Osteocyte (in vitro differentiated cells): ENCODE measurements around the gene CSMD2. TPM values are rescaled to one million over a fixed set of nuclear protein-coding genes. Genes with fewer than 3 reads are reported as not detected.

Experiments
- DNase-seq: peaks from one replicate; pipeline ENCODE4 v3.0.0; 2021; ENCODE audit warnings: mixed read lengths; ENCODE audit not compliant: unreplicated experiment; ENCODE audit errors: extremely low spot score
- H3K27ac Mint-ChIP-seq: one replicate; pipeline ENCODE4 v1.8.0; 2021; ENCODE audit warnings: mild to moderate bottlenecking, mixed read lengths; ENCODE audit not compliant: unreplicated experiment
- H3K27me3 Mint-ChIP-seq: one replicate; pipeline ENCODE4 v1.8.0; 2021; ENCODE audit warnings: mixed read lengths; ENCODE audit not compliant: unreplicated experiment
- H3K36me3 Mint-ChIP-seq: one replicate; pipeline ENCODE4 v1.8.0; 2021; ENCODE audit warnings: mixed read lengths; ENCODE audit not compliant: unreplicated experiment
- H3K4me1 Mint-ChIP-seq: one replicate; pipeline ENCODE4 v1.8.0; 2021; ENCODE audit warnings: mixed read lengths; ENCODE audit not compliant: unreplicated experiment
- H3K4me3 Mint-ChIP-seq: one replicate; pipeline ENCODE4 v1.8.0; 2021; ENCODE audit warnings: mild to moderate bottlenecking, moderate library complexity, mixed read lengths; ENCODE audit not compliant: unreplicated experiment
- H3K9me3 Mint-ChIP-seq: one replicate; pipeline ENCODE4 v1.8.0; 2021; ENCODE audit warnings: mixed read lengths; ENCODE audit not compliant: unreplicated experiment
- CTCF ChIP-seq: fragments of 200-600 bp; sonication (generic); IDR thresholded peaks from 2 replicates; pipeline ENCODE4 v1.5.0; 2021; ENCODE audit warnings: antibody characterized with exemption, mild to moderate bottlenecking, moderate library complexity
- total RNA-seq: library from RNA; stranded (reverse); gene quantifications from 2 replicates; pipeline ENCODE4 v1.2.1, GENCODE V29; 2021

Gene CSMD2
- total RNA-seq, 1 donor from 2014 or later, result not detected

- Mint-ChIP-seq H3K27me3 (no peaks in the 10 kb centered on the region), H3K4me1 (no peaks in the 10 kb centered on the region), H3K36me3 (no peaks in the 10 kb centered on the region), H3K27ac (no peak overlapping the region), H3K4me3 (no peak overlapping the region), H3K9me3 (peaks cover 9% of the 10 kb centered on the region)
- TF ChIP-seq CTCF, result no peak
- no peak for DNase-seq
These were observed 193.9 kb downstream of the CSMD2 start for GRCh38 chr1:33971018-33971710.

GRCh38 chr1:33970148-33970825 lies 194.7 kb downstream of the CSMD2 start:
- no peak overlapping the region for H3K4me3 Mint-ChIP-seq
- no peaks in the 10 kb centered on the region for H3K27me3 Mint-ChIP-seq
- no peak for DNase-seq
- no peak for TF ChIP-seq CTCF
- H3K4me1 Mint-ChIP-seq, result no peaks in the 10 kb centered on the region
- peaks cover 9% of the 10 kb centered on the region for H3K9me3 Mint-ChIP-seq
- H3K27ac Mint-ChIP-seq, result no peak overlapping the region
- no peaks in the 10 kb centered on the region for H3K36me3 Mint-ChIP-seq

DNA sequence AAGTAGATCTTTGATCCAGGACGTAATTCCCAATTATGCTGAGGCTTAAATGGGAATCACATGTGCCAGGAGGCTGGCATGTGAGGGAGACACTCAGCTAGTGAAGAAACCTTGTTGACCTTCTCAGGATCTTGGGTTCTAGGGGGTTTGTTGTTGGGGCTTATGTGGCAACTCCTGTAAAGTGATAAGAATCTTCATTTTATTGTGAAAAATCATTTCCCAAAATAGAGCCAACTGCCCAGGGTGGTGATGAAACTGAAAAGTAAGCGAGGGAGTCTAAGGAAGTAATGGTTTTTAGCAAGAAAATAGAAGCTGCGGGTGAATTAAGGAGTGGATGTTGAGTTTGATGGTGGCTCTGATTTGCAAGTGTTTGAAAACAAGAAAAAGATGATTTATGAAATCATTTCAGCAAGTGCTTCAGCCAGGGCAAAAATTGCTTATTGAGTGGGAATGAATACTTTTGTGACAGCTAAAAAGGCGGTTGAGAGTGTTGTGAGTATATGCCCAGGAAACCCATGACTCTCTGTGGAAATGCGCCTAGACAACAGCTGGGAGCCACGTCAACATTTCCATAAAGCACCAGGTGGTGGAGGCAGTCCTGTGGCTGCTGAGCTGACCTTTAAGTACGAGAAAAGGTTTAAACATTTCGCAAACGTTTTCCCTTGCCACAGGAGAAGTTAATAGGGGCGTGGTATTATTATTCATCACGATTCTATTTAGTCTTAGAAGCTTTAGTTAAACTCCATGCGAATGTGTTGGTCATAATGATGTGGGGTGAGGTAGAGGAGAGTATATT lies 198.5 kb downstream of the CSMD2 start:
- Mint-ChIP-seq H3K4me3 (no peak overlapping the region), H3K27me3 (no peaks in the 10 kb centered on the region), H3K36me3 (no peaks in the 10 kb centered on the region), H3K27ac (no peak overlapping the region), H3K4me1 (no peaks in the 10 kb centered on the region), H3K9me3 (peaks cover 20% of the 10 kb centered on the region)
- no peak for DNase-seq
- no peak for TF ChIP-seq CTCF

- no peak for DNase-seq
- Mint-ChIP-seq H3K36me3 (no peaks in the 10 kb centered on the region), H3K4me1 (no peaks in the 10 kb centered on the region), H3K4me3 (no peak overlapping the region), H3K27me3 (no peaks in the 10 kb centered on the region), H3K27ac (no peak overlapping the region), H3K9me3 (peaks cover 20% of the 10 kb centered on the region)
- TF ChIP-seq CTCF, result no peak
These were observed 199.9 kb downstream of the CSMD2 start for GRCh38 chr1:33965086-33965485.

DNA sequence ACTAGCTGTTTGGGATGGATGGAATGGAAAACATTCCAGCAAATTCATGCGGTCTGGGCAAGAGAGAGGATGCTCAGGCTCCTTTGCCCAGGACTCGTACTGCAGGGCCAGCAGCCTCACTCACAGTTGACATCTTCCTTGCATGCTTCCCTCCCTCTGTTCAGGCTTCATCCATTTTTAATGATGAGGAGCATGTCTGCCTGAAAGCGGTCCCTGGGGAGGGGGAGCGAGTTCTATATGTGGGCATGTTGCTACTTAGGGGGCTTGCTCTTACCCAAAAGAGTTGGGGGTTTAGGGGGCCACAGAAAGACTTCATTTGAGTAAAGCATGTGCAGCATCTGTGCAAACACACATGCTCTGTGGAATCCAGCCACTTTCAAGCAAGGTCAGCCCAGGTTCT lies 203.0 kb downstream of the CSMD2 start:
- DNase-seq, result no peak
- Mint-ChIP-seq H3K4me1 (no peaks in the 10 kb centered on the region), H3K4me3 (no peak overlapping the region), H3K27me3 (no peaks in the 10 kb centered on the region), H3K9me3 (peaks cover 21% of the 10 kb centered on the region), H3K36me3 (no peaks in the 10 kb centered on the region), H3K27ac (no peak overlapping the region)
- no peak for TF ChIP-seq CTCF
